Transverse colon (tissue), 4 donors: ENCODE data around the gene TPT1.

Experiments
- EP300 ChIP-seq: sonication (generic); formaldehyde crosslinking; IDR thresholded peaks from one replicate; pipeline ENCODE4 v1.6.1; 2017; ENCODE audit warnings: antibody characterized with exemption, low read depth
- POLR2AphosphoS5 ChIP-seq, 3 donors: sonication (generic); formaldehyde crosslinking; IDR thresholded peaks; one replicate each; pipeline ENCODE4 v1.6.1; 2016; ENCODE audit warnings: antibody characterized with exemption in 3 of 3
- TF ChIP-seq, protein P1 (sequence below), 5 experiments: fragments of 200-600 bp in 3 of 5; fragments of 450-650 bp in 2 of 5; sonication (generic) in 3 of 5; IDR thresholded peaks; 1 replicate in 2 of 5; 2 replicates in 3 of 5; pipeline ENCODE4 v1.5.1; 2016 to 2017; ENCODE audit warnings: antibody characterized with exemption in 5 of 5, inconsistent platforms in 3 of 5, mild to moderate bottlenecking in 2 of 5, moderate library complexity in 1 of 5

DNA sequence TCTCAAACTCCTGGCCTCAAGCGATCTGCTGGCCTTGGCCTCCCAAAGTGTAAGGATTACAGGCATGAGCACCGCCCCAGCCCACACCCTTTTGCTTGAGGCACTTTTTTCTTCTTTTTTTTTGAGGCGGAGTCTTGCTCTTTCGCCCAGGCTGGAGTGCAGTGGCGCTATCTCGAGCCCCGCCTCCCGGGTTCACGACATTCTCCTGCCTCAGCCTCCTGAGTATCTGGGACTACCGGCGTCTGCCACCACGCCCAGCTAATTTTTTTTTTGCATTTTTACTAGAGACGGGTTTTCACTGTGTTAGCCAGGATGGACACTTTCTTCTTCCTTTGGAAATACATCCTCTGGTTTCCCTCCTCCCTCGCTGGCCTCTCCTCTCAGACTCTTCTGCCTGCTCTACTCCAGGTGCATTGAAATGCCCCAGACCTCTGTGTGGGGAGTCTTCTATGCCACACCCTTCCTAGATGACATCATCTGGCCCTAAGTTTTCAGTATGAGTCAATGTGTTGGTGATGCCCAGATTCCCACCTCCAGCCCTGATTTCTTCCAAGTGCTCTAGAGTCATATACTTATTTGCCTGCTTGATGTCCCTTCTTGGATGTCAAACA is 20.7 kb upstream of the TPT1 start:
- TF ChIP-seq POLR2AphosphoS5 (IDR thresholded peaks at IDR 0.05) (no peak), EP300 (no peak)
- TF ChIP-seq, protein P1, sequence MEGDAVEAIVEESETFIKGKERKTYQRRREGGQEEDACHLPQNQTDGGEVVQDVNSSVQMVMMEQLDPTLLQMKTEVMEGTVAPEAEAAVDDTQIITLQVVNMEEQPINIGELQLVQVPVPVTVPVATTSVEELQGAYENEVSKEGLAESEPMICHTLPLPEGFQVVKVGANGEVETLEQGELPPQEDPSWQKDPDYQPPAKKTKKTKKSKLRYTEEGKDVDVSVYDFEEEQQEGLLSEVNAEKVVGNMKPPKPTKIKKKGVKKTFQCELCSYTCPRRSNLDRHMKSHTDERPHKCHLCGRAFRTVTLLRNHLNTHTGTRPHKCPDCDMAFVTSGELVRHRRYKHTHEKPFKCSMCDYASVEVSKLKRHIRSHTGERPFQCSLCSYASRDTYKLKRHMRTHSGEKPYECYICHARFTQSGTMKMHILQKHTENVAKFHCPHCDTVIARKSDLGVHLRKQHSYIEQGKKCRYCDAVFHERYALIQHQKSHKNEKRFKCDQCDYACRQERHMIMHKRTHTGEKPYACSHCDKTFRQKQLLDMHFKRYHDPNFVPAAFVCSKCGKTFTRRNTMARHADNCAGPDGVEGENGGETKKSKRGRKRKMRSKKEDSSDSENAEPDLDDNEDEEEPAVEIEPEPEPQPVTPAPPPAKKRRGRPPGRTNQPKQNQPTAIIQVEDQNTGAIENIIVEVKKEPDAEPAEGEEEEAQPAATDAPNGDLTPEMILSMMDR (IDR thresholded peaks at IDR 0.05) = no peak
